Measurements from ENCODE around the gene ARFGAP3.
"Not testable (repeated sequence)": the region's sequence is repeated elsewhere in the genome, so short reads cannot be mapped to it uniquely, and the experiment has no call there.

The ARFGAP3 gene

DNA sequence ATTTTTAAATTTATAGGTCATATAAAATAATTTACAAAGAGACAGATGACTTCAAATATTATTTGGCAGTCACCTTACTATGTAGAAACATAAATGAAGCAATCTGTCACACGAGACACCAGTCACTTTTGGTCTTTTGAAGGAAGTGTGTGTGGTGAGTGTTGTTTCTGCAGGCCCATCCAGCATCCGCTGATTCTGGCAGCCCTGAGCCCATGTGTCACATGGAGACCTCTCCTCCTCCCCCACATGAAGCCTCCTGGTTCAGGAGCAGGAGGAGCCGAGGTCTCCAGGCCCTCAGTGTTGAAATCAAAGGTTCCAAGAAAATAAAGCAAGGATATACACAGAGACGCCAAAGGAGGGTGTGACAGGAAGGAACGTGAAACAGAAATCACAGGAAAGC, 60.1 kb downstream of the ARFGAP3 start:
- no peak for DNase-seq

- no peak for DNase-seq
Observed at GRCh38 chr22:42796081-42796480, 61.0 kb downstream of the ARFGAP3 start.

- no peak for DNase-seq
Observed at GRCh38 chr22:42794551-42795510, 62.2 kb downstream of the ARFGAP3 start.

GRCh38 chr22:42793848-42794405, 63.1 kb downstream of the ARFGAP3 start:
- no peak for DNase-seq

DNA sequence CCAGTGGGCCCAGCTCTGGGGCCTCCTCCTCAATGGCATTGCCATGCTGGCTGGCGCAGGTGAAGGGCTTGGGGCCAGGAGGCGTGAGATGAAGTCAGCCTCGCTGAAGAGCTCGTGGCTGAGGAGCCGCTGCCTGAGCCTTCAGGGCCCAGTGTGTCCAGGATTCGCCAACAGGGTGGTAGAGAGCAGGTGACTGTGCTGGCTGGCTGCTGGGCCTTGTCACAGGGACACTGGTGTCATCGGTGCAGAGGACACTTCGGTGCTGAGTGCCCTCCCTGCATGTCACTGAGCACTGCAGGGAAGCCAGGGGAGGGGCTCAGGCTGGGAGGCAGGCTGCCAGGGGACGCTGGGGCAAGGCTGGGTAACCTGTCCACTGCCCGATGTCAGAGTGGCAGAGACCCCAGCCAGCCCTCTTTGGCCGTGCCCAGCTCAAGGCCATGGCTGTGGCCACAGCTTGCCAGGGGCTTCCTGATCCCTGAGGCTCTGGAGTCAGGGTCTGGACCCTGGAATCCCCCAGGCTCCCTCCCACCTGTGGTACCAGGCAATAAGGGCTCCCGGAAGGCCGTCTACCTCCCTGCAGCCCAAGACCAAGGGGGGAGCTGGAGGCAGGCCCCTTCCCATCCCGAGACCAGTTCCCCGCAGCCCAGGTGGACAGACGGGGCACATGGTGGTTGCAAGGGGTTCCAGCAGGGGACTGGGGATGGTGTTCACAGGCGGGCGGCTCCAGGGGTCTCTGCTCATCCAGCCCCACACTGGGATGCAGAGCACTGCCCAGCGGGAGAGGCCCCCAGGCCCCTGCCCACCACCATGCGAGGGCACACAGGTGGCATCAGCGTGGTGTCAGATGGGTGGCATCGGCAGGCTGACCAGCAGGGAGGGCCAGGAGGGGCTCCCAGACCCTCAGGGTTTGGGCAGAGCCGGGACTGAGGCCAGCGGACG, 63.9 kb downstream of the ARFGAP3 start:
- no peak for DNase-seq

DNA sequence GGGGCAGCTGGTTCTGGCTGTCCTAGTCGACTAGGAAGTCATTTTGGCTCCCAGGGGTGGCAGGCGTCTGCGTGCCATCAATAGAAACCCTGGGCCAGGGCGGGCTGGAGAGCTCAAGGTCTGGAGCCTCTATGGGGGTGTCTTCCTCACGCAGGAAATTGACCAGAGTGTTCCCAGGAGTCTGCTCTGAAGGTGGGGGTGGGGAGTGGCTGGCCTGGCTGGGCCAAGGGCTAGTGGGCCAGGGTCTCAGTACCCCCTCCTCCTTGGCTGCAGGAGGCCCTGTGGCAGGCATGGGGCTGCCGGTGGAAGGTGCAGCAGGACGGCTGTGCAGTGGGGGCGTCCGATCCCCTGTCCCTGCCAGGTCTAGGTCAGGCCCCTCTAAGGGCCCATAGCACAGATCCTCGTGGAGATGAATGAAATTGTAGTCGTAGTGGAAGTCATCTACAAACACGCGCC, 64.6 kb downstream of the ARFGAP3 start:
- no peak for DNase-seq

- peak in 8 of 58 donors; percentile 10 to 58 (median 32) for DNase-seq
Observed at GRCh38 chr22:42791721-42792452, 65.2 kb downstream of the ARFGAP3 start.

DNA sequence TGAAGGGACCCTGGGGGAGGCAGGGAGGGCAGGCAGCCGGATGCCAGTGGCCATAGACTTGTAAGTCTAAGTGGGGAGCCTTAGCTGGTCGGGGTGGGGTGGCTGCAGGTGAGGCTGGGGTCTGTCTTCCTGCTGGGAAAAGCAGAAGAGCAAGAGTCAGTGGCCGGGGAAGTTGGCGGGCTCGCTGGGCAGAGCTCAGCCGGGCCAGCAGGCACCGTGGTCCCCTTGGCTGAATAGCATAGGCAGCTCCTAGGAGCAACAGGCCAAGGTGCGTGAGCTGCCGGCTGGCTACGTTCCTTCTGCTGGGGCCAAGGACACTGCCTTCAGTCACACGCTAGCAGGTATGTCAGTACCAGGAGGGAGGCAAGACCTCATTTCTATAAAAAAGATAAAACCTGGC, 68.6 kb downstream of the ARFGAP3 start:
- DNase-seq, result no peak

- no peak for DNase-seq
Observed at GRCh38 chr22:42788021-42788420, 69.1 kb downstream of the ARFGAP3 start.

- DNase-seq, result no peak
Observed at GRCh38 chr22:42787357-42787736, 69.7 kb downstream of the ARFGAP3 start.

- DNase-seq, result no peak
Observed at GRCh38 chr22:42786606-42787356, 70.3 kb downstream of the ARFGAP3 start.

GRCh38 chr22:42785706-42786499, 71.2 kb downstream of the ARFGAP3 start:
- no peak for DNase-seq

- DNase-seq, result not testable (repeated sequence)
Observed at GRCh38 chr22:42782306-42782705, 74.8 kb downstream of the ARFGAP3 start.

- DNase-seq, result peak in 22 of 58 donors; percentile 2 to 83 (median 32)
Observed at GRCh38 chr22:42780070-42780540, 77.0 kb downstream of the ARFGAP3 start.

DNA sequence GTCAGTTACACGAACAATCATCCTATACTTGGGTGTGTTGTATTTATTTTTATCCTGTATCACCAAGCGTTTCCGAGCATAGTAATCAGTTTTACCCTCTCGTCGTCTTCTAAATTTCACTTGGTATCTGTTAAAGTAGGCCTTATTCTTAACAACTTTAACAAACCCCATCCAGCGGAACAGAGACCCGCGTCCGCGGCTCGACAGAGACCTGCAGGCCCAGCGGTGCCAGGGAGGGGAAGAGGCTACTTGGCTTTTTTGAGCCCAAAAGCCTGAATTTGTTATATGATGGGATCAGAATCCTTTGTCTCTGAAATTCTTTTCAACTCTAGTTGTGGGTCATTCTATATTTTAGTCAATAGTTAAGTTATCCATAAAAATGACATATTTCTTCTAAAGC, 79.9 kb downstream of the ARFGAP3 start:
- no peak for DNase-seq

GRCh38 chr22:42773167-42773566, 83.9 kb downstream of the ARFGAP3 start:
- no peak for DNase-seq

DNA sequence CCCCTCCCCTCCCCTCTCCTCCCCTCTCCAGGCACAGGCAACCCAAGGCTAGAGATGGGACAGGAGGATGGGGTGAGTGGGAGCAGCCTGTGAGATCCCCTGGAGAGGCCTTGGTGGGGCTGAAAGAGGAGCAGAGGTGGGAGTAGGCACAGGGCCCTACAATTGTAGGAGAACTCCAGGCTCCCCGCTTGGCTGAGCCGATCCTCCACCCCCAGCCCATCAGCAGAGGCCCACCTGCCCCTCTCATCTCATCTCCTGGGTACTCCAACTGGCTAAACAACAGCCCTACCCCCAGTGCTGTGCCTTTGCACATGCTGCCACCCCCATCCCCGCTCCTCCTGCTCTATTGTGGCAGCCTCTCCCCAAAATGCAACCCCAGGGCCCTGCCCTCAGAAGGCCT, 84.4 kb downstream of the ARFGAP3 start:
- no peak for DNase-seq

DNA sequence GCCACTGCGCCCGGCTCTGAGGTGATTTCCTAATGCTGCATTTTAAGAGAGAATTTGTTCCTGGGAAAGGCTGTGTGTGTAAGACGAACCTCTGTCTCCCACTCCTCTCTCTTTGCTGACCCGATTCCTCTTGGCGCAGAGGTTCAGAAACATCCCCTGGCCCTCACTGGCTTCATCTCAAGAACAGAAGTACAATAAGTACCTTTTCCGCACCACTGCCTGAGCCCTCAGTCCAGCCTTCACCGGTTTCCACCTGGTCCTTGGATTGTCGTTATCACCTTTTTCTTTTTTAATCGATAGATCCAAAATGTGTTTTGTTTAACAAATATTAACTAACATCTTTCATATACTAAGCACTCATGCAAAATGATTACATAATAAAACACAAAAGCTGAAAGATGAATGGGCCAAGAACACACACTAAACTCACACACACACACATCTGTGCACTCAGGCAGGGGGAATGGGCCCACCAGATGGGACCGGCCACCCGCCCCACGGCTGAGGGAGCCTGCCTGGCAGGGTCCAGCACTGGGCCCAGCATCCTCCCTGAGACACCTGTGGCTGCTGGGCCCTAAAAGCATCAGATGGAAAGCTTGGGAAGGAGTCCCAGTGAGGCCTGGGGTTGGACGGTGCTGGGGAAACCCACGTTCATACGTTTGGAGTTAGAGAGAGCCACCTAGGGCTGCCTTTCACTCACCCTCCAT, 86.0 kb downstream of the ARFGAP3 start:
- no peak for DNase-seq

DNA sequence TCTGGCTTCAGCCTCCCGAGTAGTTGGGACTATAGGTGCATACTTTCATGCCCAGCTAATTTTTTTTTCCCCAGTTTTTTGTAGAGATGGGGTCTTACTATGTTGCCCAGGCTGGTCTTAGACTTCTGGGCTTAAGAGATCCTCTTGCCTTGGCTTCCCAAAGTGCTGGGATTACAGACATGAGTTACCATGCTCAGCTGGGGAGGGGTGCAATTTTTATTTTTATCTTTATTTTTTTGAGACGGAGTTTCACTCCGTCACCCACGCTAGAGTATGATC, 86.7 kb downstream of the ARFGAP3 start:
- DNase-seq, result no peak
